H1 (cell line): ENCODE results near the gene TIFAB. TPM values are rescaled to one million over a fixed set of nuclear protein-coding genes. Genes with fewer than 3 reads are reported as not detected.

Source experiments
- CTCF ChIA-PET: fragments of 300-600 bp; sonication (Branson Sonifier 250); formaldehyde crosslinking; loops from one replicate; lab custom pipeline; 2021; ENCODE audit not compliant: partially characterized antibody; lab: Charles Lee
- POLR2A ChIA-PET: fragments of 300-600 bp; sonication (Branson Sonifier 250); formaldehyde crosslinking; loops from one replicate; lab custom pipeline; 2021; ENCODE audit warnings: inconsistent platforms; ENCODE audit not compliant: partially characterized antibody; lab: Charles Lee
- DNase-seq, 2 experiments: peaks; one replicate each; pipeline versions ENCODE4 v3.0.0 to v3.0.0-alpha.2; 2010 to 2022; ENCODE audit warnings: low spot score in 2 of 2, low read depth in 1 of 2, mixed read lengths in 1 of 2
- FAIRE-seq: peaks from 2 replicates; lab custom pipeline; 2011; peaks lifted over from hg19 to GRCh38; lab: Jason Lieb, UNC
- H2AFZ ChIP-seq: 2 replicates; pipeline ENCODE4 v1.8.1; 2012; ENCODE audit warnings: low read length, inconsistent platforms
- H2AK5ac ChIP-seq: 2 replicates; pipeline ENCODE4 v1.6.1; 2013; ENCODE audit warnings: low read depth, low read length
- H2BK120ac ChIP-seq: replicated peaks from 2 replicates; pipeline ENCODE3; 2013; ENCODE audit warnings: low read depth, low read length, inconsistent platforms
- H2BK12ac ChIP-seq: 2 replicates; pipeline ENCODE4 v1.6.1; 2013; ENCODE audit warnings: low read depth, low read length
- H2BK15ac ChIP-seq: 2 replicates; pipeline ENCODE4 v1.6.1; 2013; ENCODE audit warnings: low read length
- H2BK20ac ChIP-seq: 2 replicates; pipeline ENCODE4 v1.6.1; 2013; ENCODE audit warnings: low read length
- H2BK5ac ChIP-seq: 2 replicates; pipeline ENCODE4 v1.6.1; 2013; ENCODE audit warnings: low read depth, low read length
- H3K14ac ChIP-seq: 2 replicates; pipeline ENCODE4 v1.6.1; 2013; ENCODE audit warnings: inconsistent platforms; ENCODE audit not compliant: insufficient read length
- H3K18ac ChIP-seq: 2 replicates; pipeline ENCODE4 v1.6.1; 2013; ENCODE audit warnings: low read length; ENCODE audit errors: extremely low read depth
- H3K23ac ChIP-seq: 2 replicates; pipeline ENCODE4 v1.6.1; 2013; ENCODE audit warnings: inconsistent platforms; ENCODE audit not compliant: insufficient read length
- H3K23me2 ChIP-seq: 2 replicates; pipeline ENCODE4 v1.6.1; 2013; ENCODE audit warnings: low read depth, low read length
- H3K27ac ChIP-seq: 2 replicates; pipeline ENCODE4 v1.6.1; 2011; ENCODE audit warnings: low read depth, low read length, inconsistent platforms
- H3K27me3 ChIP-seq, 4 experiments: replicated peaks in 1 of 4; 1 replicate in 1 of 4; 2 replicates in 3 of 4; pipeline versions ENCODE4 v1.6.1 to v1.8.1; 2011 to 2013; ENCODE audit warnings: low read length in 3 of 4, mild to moderate bottlenecking in 3 of 4, inconsistent platforms in 2 of 4, mixed read lengths in 2 of 4, moderate library complexity in 1 of 4; ENCODE audit not compliant: control insufficient read depth in 3 of 4, insufficient read depth in 3 of 4; ENCODE audit errors: extremely low read depth in 1 of 4
- H3K36me3 ChIP-seq, 4 experiments: 2 replicates each; pipeline versions ENCODE4 v1.6.1 to v1.8.1; 2011 to 2013; ENCODE audit warnings: mild to moderate bottlenecking in 4 of 4, low read length in 3 of 4, moderate library complexity in 2 of 4, control low read depth in 1 of 4, inconsistent platforms in 1 of 4; ENCODE audit not compliant: insufficient read depth in 4 of 4, control insufficient read depth in 2 of 4
- H3K4ac ChIP-seq: replicated peaks from 2 replicates; pipeline ENCODE3; 2013; ENCODE audit warnings: low read length, low read depth, mixed read lengths, inconsistent platforms; ENCODE audit not compliant: insufficient read length
- H3K4me1 ChIP-seq, 4 experiments: replicated peaks in 1 of 4; 1 replicate in 1 of 4; 2 replicates in 3 of 4; pipeline versions ENCODE4 v1.6.1 to v1.8.1; 2011 to 2013; ENCODE audit warnings: low read length in 3 of 4, inconsistent platforms in 2 of 4, mixed read lengths in 1 of 4; ENCODE audit not compliant: insufficient read depth in 4 of 4, control insufficient read depth in 3 of 4
- H3K4me2 ChIP-seq, 2 experiments: 2 replicates each; pipeline versions ENCODE4 v1.6.1 to v1.8.1; 2011 to 2013; ENCODE audit warnings: low read depth in 2 of 2, low read length in 2 of 2, control low read depth in 1 of 2, inconsistent platforms in 1 of 2, mild to moderate bottlenecking in 1 of 2; ENCODE audit not compliant: insufficient read depth in 1 of 2
- H3K4me3 ChIP-seq, 4 experiments: fragments of 200-600, 300-600 bp in 1 of 4; sonication (generic), shearing (Covaris generic), sonication (Bioruptor Twin) in 1 of 4; 2 replicates each; pipeline versions ENCODE4 v1.5.1 to v1.8.1; 2011 to 2016; ENCODE audit warnings: low read length in 4 of 4, low read depth in 3 of 4, control low read depth in 2 of 4, inconsistent platforms in 2 of 4, mild to moderate bottlenecking in 2 of 4, mixed read lengths in 1 of 4, moderate library complexity in 1 of 4; ENCODE audit not compliant: insufficient read depth in 2 of 4; ENCODE audit errors: extremely low read depth in 1 of 4
- H3K56ac ChIP-seq: replicated peaks from 2 replicates; pipeline ENCODE3; 2013; ENCODE audit warnings: low read depth, mild to moderate bottlenecking, mixed read lengths, low read length, inconsistent platforms; ENCODE audit not compliant: insufficient read length
- H3K79me1 ChIP-seq: 2 replicates; pipeline ENCODE4 v1.6.1; 2013; ENCODE audit warnings: low read depth, low read length, control low read depth
- H3K79me2 ChIP-seq, 2 experiments: 2 replicates each; pipeline versions ENCODE4 v1.6.1 to v1.8.1; 2012 to 2013; ENCODE audit warnings: low read length in 2 of 2, mild to moderate bottlenecking in 2 of 2, inconsistent platforms in 1 of 2; ENCODE audit not compliant: insufficient read depth in 2 of 2, control insufficient read depth in 1 of 2
- H3K9ac ChIP-seq, 4 experiments: replicated peaks in 1 of 4; 1 replicate in 1 of 4; 2 replicates in 3 of 4; pipeline versions ENCODE4 v1.6.1 to v1.8.1; 2011 to 2013; ENCODE audit warnings: low read depth in 3 of 4, low read length in 3 of 4, control low read depth in 2 of 4, mild to moderate bottlenecking in 2 of 4, moderate library complexity in 2 of 4, inconsistent platforms in 1 of 4; ENCODE audit errors: extremely low read depth in 1 of 4
- H3K9me3 ChIP-seq, 2 experiments: 2 replicates each; pipeline versions ENCODE4 v1.6.1 to v1.8.1; 2012 to 2013; ENCODE audit warnings: mild to moderate bottlenecking in 2 of 2, moderate library complexity in 2 of 2, control low read depth in 1 of 2, inconsistent platforms in 1 of 2, low read depth in 1 of 2, low read length in 1 of 2, mixed read lengths in 1 of 2; ENCODE audit not compliant: insufficient read depth in 2 of 2
- H4K20me1 ChIP-seq, 2 experiments: replicated peaks in 1 of 2; 2 replicates each; pipeline versions ENCODE3 to v1.8.1; 2011 to 2013; ENCODE audit warnings: inconsistent platforms in 2 of 2, low read length in 2 of 2, mild to moderate bottlenecking in 1 of 2; ENCODE audit not compliant: insufficient read depth in 2 of 2, control insufficient read depth in 1 of 2
- H4K5ac ChIP-seq: 2 replicates; pipeline ENCODE4 v1.6.1; 2013; ENCODE audit warnings: low read length, low read depth, mixed read lengths, inconsistent platforms; ENCODE audit not compliant: insufficient read length
- H4K8ac ChIP-seq: 2 replicates; pipeline ENCODE4 v1.8.0; 2013; ENCODE audit warnings: mild to moderate bottlenecking, moderate library complexity, low read length, inconsistent platforms; ENCODE audit not compliant: insufficient read depth; ENCODE audit errors: extremely low read depth
- H4K91ac ChIP-seq: replicated peaks from 2 replicates; pipeline ENCODE3; 2013; ENCODE audit warnings: low read length, mixed read lengths, inconsistent platforms; ENCODE audit not compliant: insufficient read length
- ATF3 ChIP-seq: IDR thresholded peaks from 2 replicates; pipeline ENCODE4 v1.6.1; 2011; ENCODE audit warnings: low read depth, mild to moderate bottlenecking, low read length; ENCODE audit not compliant: insufficient read depth
- BRCA1 ChIP-seq: IDR thresholded peaks from 2 replicates; pipeline ENCODE4 v1.6.1; 2012; ENCODE audit warnings: low read depth, low read length, improper control_type of control experiment
- CBX8 ChIP-seq: fragments of 300-800, 300-1000 bp; sonication (generic); IDR thresholded peaks from 2 replicates; pipeline ENCODE4 v1.7.1; 2016; ENCODE audit warnings: low read depth, low read length, borderline replicate concordance
- CEBPB ChIP-seq: IDR thresholded peaks from 2 replicates; pipeline ENCODE4 v1.6.1; 2012; ENCODE audit warnings: low read depth, low read length
- CREB1 ChIP-seq: IDR thresholded peaks from 2 replicates; pipeline ENCODE4 v1.6.1; 2012; ENCODE audit warnings: inconsistent platforms
- FOSL1 ChIP-seq: IDR thresholded peaks from 2 replicates; pipeline ENCODE4 v1.6.1; 2011; ENCODE audit warnings: mild to moderate bottlenecking, low read depth, low read length, moderate library complexity; ENCODE audit not compliant: insufficient read depth
- HDAC2 ChIP-seq, 2 experiments: fragments of 300-600 bp in 1 of 2; sonication (generic) in 1 of 2; IDR thresholded peaks; 2 replicates each; pipeline ENCODE4 v1.6.1; 2011 to 2012; ENCODE audit warnings: low read depth in 2 of 2, low read length in 2 of 2, mild to moderate bottlenecking in 2 of 2, moderate library complexity in 2 of 2, borderline replicate concordance in 1 of 2, inconsistent platforms in 1 of 2
- JUN ChIP-seq: IDR thresholded peaks from 2 replicates; pipeline ENCODE4 v1.6.1; 2011; ENCODE audit warnings: low read depth, mild to moderate bottlenecking, improper control_type of control experiment, low read length
- JUND ChIP-seq: IDR thresholded peaks from 2 replicates; pipeline ENCODE4 v1.6.1; 2011; ENCODE audit warnings: mild to moderate bottlenecking, improper control_type of control experiment, low read length
- MAFK ChIP-seq: IDR thresholded peaks from 2 replicates; pipeline ENCODE4 v1.6.1; 2012; ENCODE audit warnings: low read depth, mild to moderate bottlenecking, improper control_type of control experiment, low read length
- RBBP5 ChIP-seq: IDR thresholded peaks from 2 replicates; pipeline ENCODE4 v1.7.1; 2012; ENCODE audit warnings: low read depth, mild to moderate bottlenecking, inconsistent platforms, low read length, moderate library complexity, borderline replicate concordance
- RXRA ChIP-seq: IDR thresholded peaks from 2 replicates; pipeline ENCODE4 v1.6.1; 2011; ENCODE audit warnings: low read depth, mild to moderate bottlenecking, low read length, moderate library complexity; ENCODE audit not compliant: insufficient read depth
- SIRT6 ChIP-seq: IDR thresholded peaks from one replicate; pipeline ENCODE4 v1.7.1; 2012; ENCODE audit warnings: low read length, inconsistent platforms
- SRF ChIP-seq: IDR thresholded peaks from 2 replicates; pipeline ENCODE4 v1.6.1; 2011; ENCODE audit warnings: mild to moderate bottlenecking, low read depth, low read length, moderate library complexity
- ZNF274 ChIP-seq: IDR thresholded peaks from 2 replicates; pipeline ENCODE4 v1.7.0; 2012; ENCODE audit warnings: low read length, borderline replicate concordance; ENCODE audit errors: extremely low read depth
- WGBS, 2 experiments: shearing (Covaris generic) in 1 of 2; methylation state at CpG; one replicate each; pipeline versions ENCODE4 v1.1.6 to v1.1.7; 2013 to 2015; ENCODE audit warnings: low lambda C conversion rate in 2 of 2, mixed read lengths in 2 of 2, inconsistent platforms in 1 of 2, low coverage in 1 of 2, missing lambda C conversion rate in 1 of 2; ENCODE audit not compliant: insufficient replicate concordance in 2 of 2, insufficient coverage in 1 of 2, insufficient read length in 1 of 2; ENCODE audit errors: extremely low coverage in 1 of 2, missing lambda C conversion rate in 1 of 2; 5-methylcytosine and 5-hydroxymethylcytosine counted together
- polyA plus RNA-seq, 7 experiments: library from polyadenylated mRNA; depleted of rRNA in 3 of 7; stranded (reverse) in 5 of 7; unstranded in 2 of 7; fragments of >200 nt in 5 of 7; fragments of 200-250 nt in 2 of 7; gene quantifications; 1 replicate in 5 of 7; 2 replicates in 1 of 7; 4 replicates in 1 of 7; pipeline versions ENCODE4 v1.2.1 to v1.2.3, GENCODE V29; 2011 to 2013; ENCODE audit warnings: missing spikeins in 2 of 7, mixed read lengths in 2 of 7
- total RNA-seq: library from RNA; stranded (reverse); fragmentation: NEBNext Ultra II Directional; extraction: Animal tissue kit (Norgen Biotek cat#: 25700); gene quantifications from 2 replicates; pipeline ENCODE4 v1.2.1, GENCODE V29; 2021

Gene TIFAB
- total and polyA plus RNA-seq, 2 of the 8 experiments (the other 6 are each of a cell fraction or from before 2014, with no cell fraction given) = not detected

GRCh38 chr5:135458356-135458755 lies 6.2 kb upstream of the TIFAB start:
- Histone ChIP-seq H2BK20ac (no peak overlapping the region), H3K4ac (no peak overlapping the region), H3K18ac (no peak overlapping the region), H3K9me3 (no peaks in the 10 kb centered on the region), H3K4me1 (no peaks in the 10 kb centered on the region), H2BK15ac (no peak overlapping the region), H4K5ac (no peak overlapping the region), H2AFZ (no peak overlapping the region), H3K36me3 (no peaks in the 10 kb centered on the region), H3K27ac (no peak overlapping the region), H4K8ac (no peak overlapping the region; the same call in 1 of the 2 replicates), H3K4me2 (no peak overlapping the region), H3K14ac (no peak overlapping the region), H2BK12ac (no peak overlapping the region), H2BK5ac (no peak overlapping the region), H3K4me3 (no peak overlapping the region), H3K79me1 (no peaks in the 10 kb centered on the region), H2BK120ac (no peak overlapping the region), H3K23me2 (no peaks in the 10 kb centered on the region), H3K23ac (no peak overlapping the region), H4K91ac (no peak overlapping the region), H3K27me3 (peaks cover 2 to 22% (median 10%) of the 10 kb centered on the region in 4 experiments; a peak in 6 of 7 replicates), H4K20me1 (peaks cover 0 to 3% of the 10 kb centered on the region in 2 experiments), H3K79me2 (no peaks in the 10 kb centered on the region), H3K9ac (no peak overlapping the region), H3K56ac (no peak overlapping the region), H2AK5ac (no peak overlapping the region)
- WGBS, 2 experiments = 92% methylated on average over 4 of the region's 4 CpGs; no CpG with 5 or more reads in 1 of the 2 experiments
- ChIA-PET CTCF (interaction anchor here (0.8 to 21.6 kb wide), 30 partner anchors 7 to 618 kb away, joined by 3 to 778 read pairs (median 4); partner anchors contain the start of genes DCANP1, SLC25A48 and TIFAB), POLR2A (no interaction called here)
- FAIRE-seq (no peak), DNase-seq (no peak)
- no peak for TF ChIP-seq SRF
- TF ChIP-seq RXRA = no peak
- TF ChIP-seq HDAC2 (IDR thresholded peaks at IDR 0.05; ENCODE audit: borderline replicate concordance in 1 of 2, low read depth in 2 of 2, low read length in 2 of 2) = no peak
- no peak for TF ChIP-seq MAFK
- TF ChIP-seq ATF3 = no peak
- no peak for TF ChIP-seq RBBP5
- no peak for TF ChIP-seq SIRT6
- TF ChIP-seq CBX8 = no peak
- TF ChIP-seq FOSL1 = no peak
- no peak for TF ChIP-seq JUN
- TF ChIP-seq JUND = no peak
- no peak for TF ChIP-seq BRCA1
- no peak for TF ChIP-seq ZNF274
- TF ChIP-seq CREB1 = no peak
- no peak for TF ChIP-seq CEBPB
